Neural progenitor cell (in vitro differentiated cells): Measurements from ENCODE around the gene RBM44.

Experiments used
- EZH2 ChIP-seq: fragments of 200-600 bp; sonication (generic); IDR thresholded peaks from 2 replicates; pipeline ENCODE4 v1.6.1; 2017; ENCODE audit warnings: antibody characterized with exemption, mild to moderate bottlenecking, moderate library complexity
- EZH2phosphoT487 ChIP-seq: fragments of 200-600 bp; sonication (generic); IDR thresholded peaks from 2 replicates; pipeline ENCODE4 v1.6.1; 2017; ENCODE audit warnings: antibody characterized with exemption
- TF ChIP-seq, protein P1 (sequence below): fragments of 200-600 bp; sonication (generic); IDR thresholded peaks from 2 replicates; pipeline ENCODE4 v1.5.1; 2017; ENCODE audit warnings: antibody characterized with exemption, mild to moderate bottlenecking

DNA sequence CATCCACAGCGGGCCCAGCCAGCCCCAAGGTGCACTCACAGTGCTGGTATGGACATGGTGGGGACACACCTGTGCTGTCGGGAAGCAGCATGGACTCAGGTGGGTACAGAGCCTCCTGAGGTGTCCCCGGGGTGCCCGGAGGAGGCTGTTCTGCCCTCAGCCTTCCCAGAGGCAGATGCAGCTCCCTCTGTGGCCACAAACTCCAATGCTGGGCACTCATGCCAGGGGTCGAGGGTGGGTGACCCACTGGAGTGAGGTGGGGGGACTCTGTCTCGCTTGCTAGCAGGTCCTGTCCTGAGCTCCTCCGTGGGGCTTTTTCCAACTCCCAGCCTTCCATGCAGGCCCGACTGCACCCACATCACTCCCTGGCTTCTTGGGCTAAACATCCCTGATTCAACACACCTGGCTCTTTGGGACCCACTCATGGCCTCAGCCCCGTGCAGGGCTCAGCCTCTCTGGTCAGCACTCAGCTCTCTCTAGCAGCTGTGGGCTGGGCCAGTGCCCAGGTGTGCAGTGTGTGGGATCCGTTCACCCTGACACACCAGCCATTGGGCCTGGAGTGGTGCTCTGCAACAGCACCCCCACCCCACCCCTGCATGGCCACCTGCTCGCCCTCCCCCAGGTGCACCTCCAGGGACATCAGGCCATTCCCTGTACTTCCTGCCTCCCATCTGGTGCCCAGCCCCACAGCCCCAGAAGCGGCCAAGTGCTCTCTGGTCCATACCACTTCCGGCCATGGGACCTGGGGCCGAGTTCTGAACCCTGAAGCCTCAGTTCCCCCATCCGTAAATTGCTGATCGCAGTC is 76.9 kb downstream of the RBM44 start:
- TF ChIP-seq, protein P1, sequence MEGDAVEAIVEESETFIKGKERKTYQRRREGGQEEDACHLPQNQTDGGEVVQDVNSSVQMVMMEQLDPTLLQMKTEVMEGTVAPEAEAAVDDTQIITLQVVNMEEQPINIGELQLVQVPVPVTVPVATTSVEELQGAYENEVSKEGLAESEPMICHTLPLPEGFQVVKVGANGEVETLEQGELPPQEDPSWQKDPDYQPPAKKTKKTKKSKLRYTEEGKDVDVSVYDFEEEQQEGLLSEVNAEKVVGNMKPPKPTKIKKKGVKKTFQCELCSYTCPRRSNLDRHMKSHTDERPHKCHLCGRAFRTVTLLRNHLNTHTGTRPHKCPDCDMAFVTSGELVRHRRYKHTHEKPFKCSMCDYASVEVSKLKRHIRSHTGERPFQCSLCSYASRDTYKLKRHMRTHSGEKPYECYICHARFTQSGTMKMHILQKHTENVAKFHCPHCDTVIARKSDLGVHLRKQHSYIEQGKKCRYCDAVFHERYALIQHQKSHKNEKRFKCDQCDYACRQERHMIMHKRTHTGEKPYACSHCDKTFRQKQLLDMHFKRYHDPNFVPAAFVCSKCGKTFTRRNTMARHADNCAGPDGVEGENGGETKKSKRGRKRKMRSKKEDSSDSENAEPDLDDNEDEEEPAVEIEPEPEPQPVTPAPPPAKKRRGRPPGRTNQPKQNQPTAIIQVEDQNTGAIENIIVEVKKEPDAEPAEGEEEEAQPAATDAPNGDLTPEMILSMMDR, result no peak
- TF ChIP-seq EZH2phosphoT487, result no peak
- TF ChIP-seq EZH2, result no peak
